SK-N-DZ (cell line): Measurements from ENCODE around the gene EIF2S3.
"Not testable (repeated sequence)": the region's sequence is repeated elsewhere in the genome, so short reads cannot be mapped to it uniquely, and the experiment has no call there.

Experiments used
- DNase-seq: peaks from one replicate; pipeline ENCODE4 v3.0.0-alpha.2; 2015; ENCODE audit warnings: low spot score

The EIF2S3 gene

DNA sequence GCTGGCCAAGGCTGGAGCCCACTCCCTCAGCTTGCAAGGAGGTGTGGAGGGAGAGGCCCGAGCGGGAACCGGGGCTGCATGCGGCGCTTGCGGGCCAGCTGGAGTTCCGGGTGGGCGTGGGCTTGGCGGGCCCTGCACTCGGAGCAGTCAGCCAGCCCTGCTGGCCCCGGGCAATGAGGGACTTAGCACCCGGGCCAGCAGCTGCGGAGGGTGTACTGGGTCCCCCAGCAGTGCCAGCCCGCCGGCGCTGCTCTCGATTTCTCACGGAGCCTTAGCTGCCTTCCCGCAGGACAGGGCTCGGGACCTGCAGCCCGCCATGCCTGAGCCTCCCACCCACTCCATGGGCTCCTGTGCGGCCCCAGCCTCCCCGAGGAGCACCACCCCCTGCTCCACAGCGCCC is 5.1 kb upstream of the EIF2S3 start:
- not testable (repeated sequence) for DNase-seq

GRCh38 chrX:24050522-24051318 is 4.0 kb upstream of the EIF2S3 start:
- not testable (repeated sequence) for DNase-seq

DNA sequence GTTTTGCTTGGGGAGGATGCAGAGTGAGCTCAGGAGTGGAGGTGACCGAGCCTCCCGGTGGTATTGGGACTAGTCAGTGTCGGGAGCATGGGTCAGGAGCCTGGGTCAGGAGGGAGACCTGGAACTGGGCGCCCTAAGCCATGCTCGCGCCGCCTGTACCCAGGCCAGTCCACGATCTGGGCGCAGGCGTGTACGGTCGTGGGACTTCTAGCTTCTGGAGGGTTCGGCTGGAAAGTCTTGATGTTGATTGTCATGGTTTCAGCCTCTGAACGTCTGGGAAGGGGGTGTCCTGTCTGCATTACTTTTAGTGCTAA is 244 bp downstream of the EIF2S3 start:
- no peak for DNase-seq

GRCh38 chrX:24063488-24063887 is 8.7 kb downstream of the EIF2S3 start:
- no peak for DNase-seq

DNA sequence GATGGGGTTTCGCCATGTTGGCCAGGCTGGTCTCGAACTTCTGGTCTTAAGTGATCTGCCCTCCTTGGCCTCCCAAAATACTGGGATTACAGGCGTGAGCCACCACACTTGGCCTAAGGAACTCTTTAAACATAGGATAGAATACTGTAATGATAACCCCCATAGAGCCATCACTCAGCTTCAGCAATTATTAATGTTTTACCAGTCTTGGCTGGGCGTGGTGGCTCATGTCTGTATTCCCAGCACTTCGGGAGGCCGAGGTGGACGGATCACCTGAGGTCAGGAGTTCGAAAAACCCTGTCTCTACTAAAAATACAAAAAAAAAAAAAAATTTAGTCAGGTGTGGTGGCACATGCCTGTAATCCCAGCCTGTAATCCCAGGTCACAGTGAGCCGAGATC is 15.1 kb downstream of the EIF2S3 start:
- DNase-seq = no peak

DNA sequence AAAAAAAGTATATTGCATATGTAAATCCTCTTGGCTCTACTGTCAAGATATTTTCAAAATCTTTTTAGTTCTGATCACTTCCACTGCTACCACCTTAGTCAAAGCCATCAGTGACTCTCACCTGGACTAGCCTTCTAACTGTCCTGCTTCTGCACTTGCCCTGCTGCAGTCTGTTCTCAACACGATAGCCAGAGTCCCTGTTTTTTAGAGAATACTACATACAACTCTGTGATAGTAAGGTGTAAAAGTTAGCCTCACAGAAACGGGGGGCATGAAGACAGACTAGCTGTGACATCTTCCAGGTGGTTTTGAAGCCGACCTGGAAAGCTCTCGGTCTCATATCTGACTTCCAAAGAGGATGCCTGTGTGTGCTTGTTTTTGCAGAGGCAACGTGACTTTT is 24.7 kb downstream of the EIF2S3 start:
- no peak for DNase-seq

GRCh38 chrX:24080245-24080644 is 25.5 kb downstream of the EIF2S3 start:
- DNase-seq = not testable (repeated sequence)

DNA sequence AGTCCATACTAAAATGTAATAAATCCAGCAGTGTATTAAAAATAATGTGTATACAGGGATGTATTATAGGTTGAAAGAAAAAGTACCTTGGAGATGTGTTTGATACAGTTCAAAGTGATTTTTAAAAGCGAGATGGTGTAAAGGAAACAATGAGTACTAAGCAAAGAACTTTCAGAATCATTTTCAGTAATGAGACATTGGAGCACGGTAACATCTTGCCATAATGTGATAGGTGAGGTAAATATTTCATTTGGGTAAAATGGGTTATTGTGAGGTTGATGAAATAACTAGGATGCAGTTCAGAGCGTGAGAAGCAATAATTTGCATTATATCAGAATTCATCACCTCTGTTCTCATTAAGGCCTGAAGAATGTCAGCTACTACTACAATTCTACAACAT is 25.9 kb downstream of the EIF2S3 start:
- no peak for DNase-seq

- peak; percentile 69 for DNase-seq
These were observed 27.0 kb downstream of the EIF2S3 start for GRCh38 chrX:24081661-24082154.

DNA sequence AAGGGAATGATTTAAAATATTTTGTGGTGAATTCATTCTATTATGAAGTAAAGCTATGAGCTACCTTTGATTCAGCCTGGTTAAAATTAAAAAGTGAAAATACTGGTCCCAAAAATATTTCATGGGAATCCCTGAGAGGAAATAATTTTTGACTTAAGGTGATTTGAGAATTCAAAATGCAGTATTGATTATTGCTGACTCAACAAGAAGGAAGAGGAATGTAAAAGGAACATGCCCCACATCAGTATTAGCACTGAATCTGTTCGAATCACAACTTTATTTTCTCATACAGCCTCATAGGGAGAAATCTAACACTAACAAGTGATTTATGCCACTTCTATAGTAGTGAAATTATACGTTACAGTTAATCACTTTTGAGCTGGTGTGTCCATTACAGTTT is 27.7 kb downstream of the EIF2S3 start:
- no peak for DNase-seq

- no peak for DNase-seq
These were observed 30.3 kb downstream of the EIF2S3 start for GRCh38 chrX:24085101-24085500.

DNA sequence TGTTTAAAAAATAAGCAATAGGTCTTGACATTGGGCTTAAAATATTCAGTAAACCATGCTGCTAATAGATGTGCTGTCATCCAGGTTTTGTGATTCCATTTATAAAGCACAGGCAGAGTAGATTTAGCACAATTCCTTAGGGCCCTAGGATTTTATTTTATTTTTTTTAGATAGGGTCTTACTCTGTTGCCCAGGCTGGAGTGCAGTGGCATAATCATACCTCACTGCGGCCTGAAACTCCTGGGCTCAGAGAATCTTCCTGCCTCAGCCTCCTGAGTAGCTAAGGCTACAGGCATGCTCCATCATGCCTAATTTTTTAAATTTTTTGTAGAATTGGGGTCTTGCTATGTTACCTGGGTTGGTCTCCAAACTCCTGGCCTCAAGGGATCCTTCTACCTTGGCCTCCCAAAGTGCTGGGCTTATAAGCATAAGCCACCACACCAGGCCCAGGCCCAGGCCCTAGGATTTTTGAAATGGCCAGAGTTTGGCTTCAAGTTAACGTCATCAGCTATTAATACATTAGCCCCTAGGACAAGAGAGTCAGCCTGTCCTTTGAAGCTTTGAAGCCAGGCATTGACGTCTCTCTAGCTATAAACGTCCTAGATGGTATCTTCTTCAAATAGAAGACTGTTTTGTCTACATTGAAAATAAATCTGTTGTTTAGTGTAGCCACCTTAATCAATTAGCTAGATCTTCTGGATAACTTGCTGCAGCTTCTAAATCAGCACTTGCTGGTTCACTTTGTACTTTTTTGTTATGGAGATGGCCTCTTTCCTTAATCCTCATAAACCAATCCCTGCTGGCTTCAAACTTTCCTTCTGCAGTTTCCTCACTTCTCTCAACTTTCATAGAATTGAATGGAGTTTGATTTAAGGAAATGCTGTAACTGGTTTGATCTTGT is 35.8 kb downstream of the EIF2S3 start:
- DNase-seq = no peak

DNA sequence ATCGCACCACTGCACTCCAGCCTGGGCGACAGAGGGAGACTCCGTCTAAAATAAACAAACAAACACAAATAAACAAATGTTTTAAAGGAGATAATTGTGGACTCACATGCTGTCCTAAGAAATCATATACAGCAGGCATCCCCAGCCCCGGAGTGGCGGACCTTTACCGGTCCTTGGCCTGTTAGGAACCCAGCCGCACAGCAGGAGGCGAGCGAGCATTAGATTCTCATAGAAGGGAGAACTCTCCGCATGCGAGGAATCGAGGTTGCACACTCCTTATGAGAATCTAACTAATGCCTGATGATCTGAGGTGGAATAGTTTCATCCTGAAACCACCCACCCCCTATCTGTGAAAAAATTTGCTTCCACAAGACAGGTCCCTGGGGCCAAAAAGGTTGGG is 39.0 kb downstream of the EIF2S3 start:
- DNase-seq = no peak

DNA sequence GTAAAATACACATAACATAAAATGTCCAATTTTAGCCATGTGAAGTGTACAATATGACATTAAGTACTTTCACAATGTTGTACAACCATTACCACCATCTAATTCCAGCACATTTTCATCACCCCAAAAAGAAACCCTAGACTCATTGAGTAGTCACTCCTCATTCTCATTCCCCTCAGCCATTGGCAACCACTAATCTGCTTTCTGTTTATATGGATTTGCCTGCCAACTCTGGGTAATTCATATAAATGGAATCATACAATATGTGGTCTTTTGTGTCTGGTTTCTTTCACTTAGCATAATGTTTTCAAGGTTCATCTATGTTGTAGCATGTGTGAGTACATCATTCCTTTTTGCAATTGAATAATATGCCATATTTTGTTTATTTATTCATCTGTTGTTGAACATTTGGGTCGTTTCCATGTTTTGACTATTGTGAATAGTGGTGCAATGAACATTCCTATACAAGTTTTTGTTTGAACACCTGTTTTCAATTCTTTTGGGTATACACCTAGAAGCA is 43.0 kb downstream of the EIF2S3 start:
- no peak for DNase-seq

- no peak for DNase-seq
These were observed 44.2 kb downstream of the EIF2S3 start for GRCh38 chrX:24098932-24099331.

DNA sequence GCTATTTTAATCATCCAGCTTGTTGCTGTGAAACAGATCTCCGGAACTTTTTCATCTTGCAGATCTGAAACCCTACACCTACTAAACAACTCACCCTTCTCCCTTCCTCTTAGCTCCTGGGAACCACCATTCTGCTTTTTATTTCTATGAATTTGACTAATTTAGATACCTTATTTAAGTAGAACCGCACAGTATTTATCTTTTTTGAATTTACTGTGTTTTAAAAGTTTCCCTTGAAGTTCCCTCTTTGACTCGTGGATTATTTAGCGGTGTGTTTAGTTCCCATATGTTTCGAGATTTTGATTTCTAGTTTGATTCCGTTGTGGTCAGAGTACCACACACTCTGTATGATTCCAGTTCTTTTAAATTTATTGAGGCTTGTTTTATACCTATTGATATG is 44.6 kb downstream of the EIF2S3 start:
- DNase-seq = no peak

GRCh38 chrX:24100713-24101112 is 46.0 kb downstream of the EIF2S3 start:
- no peak for DNase-seq

DNA sequence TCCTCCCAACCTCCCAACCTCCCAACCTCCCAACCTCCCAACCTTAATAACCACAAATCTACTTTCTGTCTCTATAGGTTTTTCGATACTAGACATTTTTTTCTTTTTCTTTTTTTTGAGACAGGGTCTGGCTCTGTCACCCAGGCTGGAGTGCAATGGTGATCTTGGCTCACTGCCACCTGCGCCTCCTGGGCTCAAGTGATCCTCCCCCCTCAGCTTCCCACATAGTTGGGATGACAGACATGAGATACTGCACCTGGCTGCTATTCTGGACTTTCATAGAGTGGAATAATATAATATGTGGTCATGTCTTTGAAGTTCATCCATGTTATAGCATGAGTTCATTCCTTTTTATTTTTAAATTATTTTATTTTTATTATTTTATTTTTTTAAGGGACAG is 55.3 kb downstream of the EIF2S3 start:
- DNase-seq = no peak

- no peak for DNase-seq
These were observed 58.4 kb downstream of the EIF2S3 start for GRCh38 chrX:24113181-24113580.

DNA sequence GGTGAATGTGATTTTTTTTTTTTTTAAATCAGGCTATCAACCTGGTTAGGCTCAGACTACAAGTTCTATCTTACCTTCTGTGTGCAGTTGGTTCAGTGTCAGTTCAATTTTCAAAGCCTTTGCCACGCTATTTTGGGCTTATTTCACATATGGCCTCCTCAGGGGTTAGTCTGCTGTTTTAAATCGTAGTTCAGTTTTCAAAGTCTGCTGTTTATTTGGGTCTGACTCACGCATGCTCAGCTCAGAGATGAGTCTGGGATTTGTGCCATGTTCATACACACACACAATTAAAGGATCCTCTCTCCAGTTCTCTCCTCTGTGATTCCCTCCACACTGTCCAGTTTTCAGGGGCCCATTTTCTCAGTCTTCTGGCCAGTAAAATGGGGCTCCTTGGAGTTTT is 62.5 kb downstream of the EIF2S3 start:
- no peak for DNase-seq

DNA sequence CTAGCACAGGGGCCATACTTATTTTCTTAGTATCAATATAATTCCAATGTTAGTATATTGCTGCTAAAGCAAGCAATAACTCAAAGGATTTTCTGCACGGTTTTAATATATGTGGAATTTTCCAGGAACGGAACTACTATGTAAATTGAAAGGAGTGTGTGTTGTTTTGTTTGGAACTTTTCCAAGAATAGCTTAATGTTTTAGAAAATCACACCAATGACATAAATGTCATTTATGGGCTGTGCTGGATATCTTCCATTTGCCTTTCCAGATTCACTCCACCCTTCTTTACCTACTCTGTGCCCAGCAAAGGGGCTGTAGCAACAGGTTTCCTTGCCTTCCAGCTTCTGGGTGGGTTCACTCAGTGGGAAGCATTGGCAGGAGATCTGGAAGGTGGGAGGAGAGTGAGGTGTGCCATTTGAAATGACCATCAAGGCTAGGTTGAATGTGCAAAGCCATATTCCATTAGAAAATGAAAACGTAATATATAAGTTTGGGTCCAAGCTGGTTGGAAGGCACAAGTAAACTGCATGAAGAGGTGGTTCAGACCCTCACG is 69.6 kb downstream of the EIF2S3 start:
- no peak for DNase-seq

DNA sequence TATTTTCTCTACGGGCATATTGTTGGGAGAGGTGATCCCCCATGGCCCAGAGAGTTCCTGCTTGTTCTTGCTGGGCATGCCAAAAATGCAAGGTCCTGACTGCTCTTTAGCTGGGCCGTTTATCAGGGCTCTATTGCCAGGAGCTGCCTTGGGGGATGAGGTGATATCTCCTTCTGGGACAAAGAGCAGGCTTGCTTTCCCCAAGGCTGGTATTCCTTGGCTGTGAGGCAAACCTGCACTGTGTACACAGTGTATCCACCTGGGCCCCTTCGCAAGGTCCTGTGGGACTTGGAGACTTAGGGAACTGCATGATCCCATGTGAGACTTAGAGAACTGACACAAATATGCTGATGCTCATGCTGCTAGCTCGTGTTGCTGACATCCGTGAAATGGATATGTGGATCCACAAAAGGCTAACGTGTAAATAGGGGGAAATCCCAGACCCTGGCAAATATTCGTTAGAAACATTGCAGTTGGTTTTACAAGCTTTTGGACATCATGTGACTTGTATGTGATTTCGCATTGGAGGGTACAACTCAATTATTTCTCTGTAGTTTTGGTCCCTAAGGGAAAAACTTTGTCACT is 70.4 kb downstream of the EIF2S3 start:
- no peak for DNase-seq
